GM12873 (cell line): ENCODE results near the gene PCSK4.

ENCODE experiments used
- TF ChIP-seq, protein P1 (sequence below): IDR thresholded peaks from 2 replicates; pipeline ENCODE4 v1.5.1; 2012; ENCODE audit warnings: low read depth, mild to moderate bottlenecking, moderate library complexity, low read length, control low read depth; ENCODE audit not compliant: insufficient read depth; ENCODE audit errors: missing control alignments

The PCSK4 gene

DNA sequence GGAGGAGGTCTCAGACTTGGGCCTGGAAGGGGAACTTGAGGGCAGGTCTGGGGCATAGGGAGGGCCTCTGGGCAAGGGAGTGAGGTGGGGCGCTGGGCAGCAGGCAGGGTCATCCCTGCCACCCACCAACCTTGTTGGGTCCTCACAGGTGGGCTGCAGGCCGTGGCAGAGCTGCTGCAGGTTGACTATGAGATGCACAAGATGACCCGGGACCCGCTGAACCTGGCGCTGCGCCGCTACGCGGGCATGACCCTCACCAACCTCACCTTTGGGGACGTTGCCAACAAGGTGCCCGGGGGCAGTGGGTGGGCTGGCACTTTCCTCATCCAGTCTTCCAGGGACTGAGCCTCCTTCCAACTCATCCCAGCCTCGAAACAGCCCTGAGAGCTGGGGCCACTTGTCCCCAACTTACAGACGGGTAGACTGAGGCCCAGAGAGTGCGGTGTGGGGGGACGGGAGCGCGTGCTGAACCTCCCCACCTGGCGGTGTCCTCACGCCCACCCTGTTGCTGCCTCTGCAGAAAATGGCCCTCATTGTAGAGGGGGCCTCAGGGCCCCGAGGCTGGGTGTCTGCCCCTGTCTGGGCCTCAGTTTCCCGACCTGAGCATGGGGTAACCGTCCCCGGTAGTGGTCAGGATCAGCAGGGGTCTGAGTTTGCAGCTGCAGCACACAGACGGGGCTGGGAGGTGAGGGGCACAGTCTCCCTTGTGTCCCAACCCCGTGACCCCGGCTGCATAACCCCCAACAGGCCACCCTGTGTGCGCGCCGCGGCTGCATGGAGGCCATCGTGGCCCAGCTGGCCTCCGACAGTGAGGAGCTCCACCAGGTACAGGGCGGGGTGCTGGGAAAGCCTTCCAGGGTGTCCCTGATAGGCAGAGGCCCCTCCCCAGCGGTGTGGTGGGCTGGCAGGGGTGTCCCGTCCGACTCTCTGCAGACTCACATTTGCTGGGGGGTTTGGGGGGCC, 29.8 kb downstream of the PCSK4 start:
- TF ChIP-seq, protein P1, sequence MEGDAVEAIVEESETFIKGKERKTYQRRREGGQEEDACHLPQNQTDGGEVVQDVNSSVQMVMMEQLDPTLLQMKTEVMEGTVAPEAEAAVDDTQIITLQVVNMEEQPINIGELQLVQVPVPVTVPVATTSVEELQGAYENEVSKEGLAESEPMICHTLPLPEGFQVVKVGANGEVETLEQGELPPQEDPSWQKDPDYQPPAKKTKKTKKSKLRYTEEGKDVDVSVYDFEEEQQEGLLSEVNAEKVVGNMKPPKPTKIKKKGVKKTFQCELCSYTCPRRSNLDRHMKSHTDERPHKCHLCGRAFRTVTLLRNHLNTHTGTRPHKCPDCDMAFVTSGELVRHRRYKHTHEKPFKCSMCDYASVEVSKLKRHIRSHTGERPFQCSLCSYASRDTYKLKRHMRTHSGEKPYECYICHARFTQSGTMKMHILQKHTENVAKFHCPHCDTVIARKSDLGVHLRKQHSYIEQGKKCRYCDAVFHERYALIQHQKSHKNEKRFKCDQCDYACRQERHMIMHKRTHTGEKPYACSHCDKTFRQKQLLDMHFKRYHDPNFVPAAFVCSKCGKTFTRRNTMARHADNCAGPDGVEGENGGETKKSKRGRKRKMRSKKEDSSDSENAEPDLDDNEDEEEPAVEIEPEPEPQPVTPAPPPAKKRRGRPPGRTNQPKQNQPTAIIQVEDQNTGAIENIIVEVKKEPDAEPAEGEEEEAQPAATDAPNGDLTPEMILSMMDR, result no peak

GRCh38 chr19:1459479-1459878, 30.7 kb downstream of the PCSK4 start:
- TF ChIP-seq, protein P1, result no peak

DNA sequence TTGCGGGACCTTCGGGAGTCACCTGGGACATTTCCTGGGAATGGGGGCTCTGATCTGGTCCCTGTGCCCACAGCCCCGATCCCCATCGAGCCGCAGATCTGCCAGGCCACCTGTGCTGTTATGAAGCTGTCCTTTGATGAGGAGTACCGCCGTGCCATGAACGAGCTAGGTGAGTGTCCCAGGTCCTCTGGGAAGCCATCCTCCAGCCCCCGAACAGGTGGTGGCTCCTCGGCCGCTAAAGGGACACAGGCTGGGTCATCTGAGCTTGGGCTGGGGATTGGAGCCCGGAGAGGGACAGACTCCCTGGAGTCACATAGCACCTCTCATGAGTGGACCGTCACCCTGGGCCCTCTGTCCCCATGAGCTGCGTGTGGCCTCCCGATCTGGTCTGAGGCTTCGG, 32.3 kb downstream of the PCSK4 start:
- TF ChIP-seq, protein P1, result no peak

- TF ChIP-seq, protein P1, result no peak
These were observed 33.0 kb downstream of the PCSK4 start for GRCh38 chr19:1457031-1457739.

DNA sequence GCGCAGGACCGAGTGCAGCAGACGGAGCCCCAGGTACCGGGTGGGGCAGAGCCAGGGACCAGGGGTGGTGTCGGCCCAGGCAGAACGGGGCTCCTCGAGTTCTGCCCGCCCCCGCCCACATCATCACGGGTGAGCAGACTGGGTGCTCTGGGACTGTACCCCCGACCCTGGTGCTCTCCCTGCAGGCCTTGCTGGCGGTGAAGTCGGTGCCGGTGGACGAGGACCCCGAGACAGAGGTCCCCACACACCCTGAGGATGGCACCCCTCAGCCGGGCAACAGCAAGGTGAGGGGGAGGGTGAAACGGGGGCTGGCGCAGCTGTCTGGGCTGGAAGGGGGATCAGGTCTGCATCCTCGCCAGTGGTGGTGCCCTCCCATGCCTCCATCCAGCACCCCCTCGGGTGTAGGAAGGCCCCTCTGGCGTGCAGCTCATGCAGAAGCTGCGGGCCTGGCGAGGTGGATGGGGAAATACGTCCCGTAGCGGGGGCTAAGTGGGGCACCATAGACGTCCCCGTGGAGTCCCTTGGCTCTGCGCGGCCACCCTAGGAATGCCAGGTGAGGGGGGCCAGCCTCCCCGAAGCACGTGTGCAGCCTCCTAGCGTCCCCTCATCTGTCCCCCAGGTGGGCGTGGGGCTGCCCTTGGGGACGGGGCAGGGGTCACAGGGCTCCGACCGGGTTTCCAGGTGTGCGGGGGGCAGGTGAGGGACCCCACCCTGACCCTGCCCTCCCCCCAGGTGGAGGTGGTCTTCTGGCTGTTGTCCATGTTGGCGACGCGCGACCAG, 33.8 kb downstream of the PCSK4 start:
- TF ChIP-seq, protein P1, result no peak

- TF ChIP-seq, protein P1, result no peak
These were observed 34.6 kb downstream of the PCSK4 start for GRCh38 chr19:1455336-1456120.

DNA sequence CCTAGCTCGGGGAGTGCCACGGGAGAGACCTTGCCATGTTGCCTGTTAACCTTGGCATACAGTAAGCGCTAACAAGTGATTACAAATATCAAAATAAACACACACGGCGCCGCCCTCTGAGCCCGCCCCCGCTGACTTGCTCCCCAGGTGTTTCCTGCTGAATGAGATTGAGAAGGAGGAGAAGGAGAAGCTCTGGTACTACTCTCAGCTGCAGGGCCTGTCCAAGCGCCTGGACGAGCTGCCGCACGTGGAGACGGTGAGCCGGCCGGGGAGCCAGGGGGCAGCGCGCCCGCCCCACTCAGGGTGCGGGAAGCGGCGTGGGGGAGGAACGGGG, 35.2 kb downstream of the PCSK4 start:
- TF ChIP-seq, protein P1, result no peak
